NCI-H82 (cell line): ENCODE data around the gene SYT5.
"Not testable (repeated sequence)": the region's sequence is repeated elsewhere in the genome, so short reads cannot be mapped to it uniquely, and the experiment has no call there.

Experiments used
- DNase-seq: peaks from one replicate; lab custom pipeline; 2025; lab: John Stamatoyannopoulos, UW

SYT5 gene

DNA sequence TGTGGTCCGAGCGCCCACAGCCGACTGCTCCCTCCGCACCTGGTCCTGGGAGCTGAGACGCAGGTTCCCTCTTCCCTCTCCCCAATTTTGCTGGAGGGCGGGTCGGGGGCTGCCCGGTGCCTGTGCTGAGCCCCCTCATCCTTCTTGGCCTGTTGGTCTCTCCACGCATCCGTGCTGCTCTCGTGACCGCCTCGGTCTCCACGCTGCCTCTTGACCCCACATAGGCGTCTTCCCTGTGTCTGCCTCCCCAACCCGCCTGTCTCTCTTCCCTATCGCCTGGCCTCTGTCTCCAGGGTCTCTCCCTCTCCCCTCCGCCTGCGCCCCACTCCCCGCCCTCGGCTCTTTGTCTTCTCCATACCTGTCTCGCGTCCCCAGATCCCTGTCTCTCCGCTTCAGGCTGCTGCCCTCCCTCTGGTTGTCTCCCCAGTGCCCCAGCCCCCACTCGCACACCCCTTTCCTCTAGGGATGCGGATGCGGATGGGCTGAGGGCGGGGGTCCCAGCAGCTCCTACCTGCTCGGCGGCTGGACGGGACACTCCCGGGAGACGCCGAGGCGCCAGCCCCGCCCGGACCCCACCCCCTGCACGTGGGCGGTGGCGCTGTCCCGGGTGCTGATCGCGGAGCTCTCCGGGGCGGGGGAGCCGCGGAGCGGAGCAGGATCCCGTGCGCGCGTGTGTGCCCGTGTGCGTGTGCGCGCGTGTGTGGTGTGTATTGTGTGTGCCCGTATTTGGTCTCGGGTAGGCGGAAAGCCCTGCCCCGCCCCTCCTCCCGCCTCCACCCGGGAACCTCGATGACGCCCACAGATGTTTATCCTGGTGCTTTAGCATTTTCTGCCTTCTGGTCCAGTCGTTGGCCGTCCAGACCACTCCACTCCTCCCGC, at the start of gene SYT5:
Gene SYT5, minus strand, starts transcription at position 684 of the 879 bp plus-strand sequence. CDS start 1,248 bp downstream, outside the sequence.
- no peak for DNase-seq

DNA sequence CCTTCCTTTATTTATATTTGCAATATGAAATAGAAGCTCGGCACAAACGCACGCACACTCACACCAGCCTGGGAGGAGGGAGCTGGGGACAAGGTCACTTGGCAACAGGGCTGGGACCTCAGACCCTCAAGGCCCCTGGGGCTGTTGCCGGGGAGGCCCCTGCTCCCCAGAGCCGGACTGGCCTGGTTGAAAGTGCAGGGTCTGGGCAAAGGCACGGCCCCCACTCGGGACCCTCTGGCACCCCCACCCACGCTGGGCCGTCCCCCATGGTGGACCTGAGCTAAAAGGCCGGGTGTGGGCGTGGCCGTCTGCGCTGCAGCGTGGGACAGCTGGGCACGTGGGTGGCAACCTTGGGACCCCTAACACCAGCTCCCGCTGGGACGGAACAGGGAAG, 49.7 kb upstream of the SYT5 start:
- no peak for DNase-seq

DNA sequence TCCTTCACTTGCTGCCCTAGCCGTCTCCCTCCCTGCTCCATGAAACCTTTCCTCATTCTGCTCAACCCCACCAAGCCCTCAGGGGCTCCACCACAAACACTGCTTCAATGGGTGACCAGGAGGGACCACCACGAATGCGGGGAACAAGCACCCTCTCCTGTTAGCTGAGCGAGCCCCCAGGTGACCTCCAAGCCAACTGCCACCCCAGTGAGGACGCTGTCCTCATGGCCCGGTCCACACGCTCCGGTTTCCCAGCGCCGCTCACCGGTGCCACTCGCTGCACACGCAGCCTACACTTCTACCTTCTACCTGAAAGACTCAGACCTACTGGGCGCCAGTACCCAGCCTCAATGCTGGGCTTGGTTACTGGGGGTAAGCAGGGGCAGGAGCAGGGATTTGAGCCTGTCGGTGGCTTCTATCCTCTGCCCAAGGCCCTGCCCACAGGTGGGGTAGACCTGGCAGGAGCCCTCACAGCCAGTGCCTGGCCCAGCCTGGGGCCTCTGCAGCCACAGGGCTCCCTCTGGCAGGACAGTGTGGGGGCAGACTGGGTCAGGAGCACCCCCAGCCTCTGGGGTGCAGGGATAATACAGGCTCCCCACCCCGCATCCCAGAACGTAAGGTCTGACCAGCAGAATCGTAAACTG, 49.2 kb upstream of the SYT5 start:
- no peak for DNase-seq

DNA sequence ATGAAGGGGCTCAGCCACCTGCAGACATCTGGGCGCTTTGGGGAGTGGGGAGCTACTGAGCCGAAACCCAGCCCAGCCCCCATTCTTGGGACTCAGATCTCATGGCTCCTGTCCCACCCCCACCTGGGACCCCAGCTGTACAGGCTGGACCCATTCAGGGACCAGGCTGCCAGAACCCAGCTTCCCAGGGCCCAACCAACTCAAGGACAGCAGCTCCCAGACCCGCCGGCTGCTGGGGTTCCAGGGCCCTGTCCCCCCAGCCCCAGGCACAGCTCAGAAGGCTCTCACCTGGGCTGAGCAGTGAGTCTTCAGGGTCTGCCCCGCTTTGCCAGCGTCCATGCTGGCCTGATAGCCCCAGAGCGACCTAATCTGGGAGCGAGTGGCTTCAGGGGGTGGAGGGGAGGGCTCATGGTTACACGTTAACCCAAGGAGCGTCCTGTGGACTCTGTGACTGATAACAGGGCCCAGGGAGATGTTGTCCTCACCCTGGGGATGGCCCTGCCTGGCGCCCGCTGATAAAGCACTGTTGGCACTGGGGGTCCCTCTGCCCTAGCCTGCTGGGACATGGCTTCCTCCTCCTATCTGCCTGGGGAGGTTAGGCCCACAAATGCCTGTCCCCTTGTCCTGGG, 48.4 kb upstream of the SYT5 start, which contains the start of gene TMEM86B:
Gene TMEM86B, minus strand, starts transcription at position 361 of the 629 bp plus-strand sequence. Its CDS starts 22 bp downstream, at position 339.
- DNase-seq = no peak

DNA sequence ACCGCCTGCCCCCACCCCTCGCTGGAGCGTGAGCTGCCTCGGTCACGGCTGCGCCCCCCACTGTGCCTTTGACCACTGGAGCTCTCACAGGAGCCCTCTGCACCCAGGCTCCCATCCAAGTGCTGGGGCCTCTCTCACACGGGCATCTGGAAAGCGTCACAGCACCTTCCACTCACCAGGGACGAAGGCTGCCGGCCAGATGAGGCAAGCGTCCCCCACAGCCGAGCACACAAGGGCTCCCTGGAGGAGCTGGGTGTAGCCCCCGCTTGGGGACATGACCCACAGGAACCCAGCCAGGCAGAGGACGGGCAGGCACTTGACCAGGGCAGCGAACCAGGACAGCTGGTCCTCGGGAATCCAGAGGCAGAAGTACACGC, 47.9 kb upstream of the SYT5 start:
- no peak for DNase-seq

DNA sequence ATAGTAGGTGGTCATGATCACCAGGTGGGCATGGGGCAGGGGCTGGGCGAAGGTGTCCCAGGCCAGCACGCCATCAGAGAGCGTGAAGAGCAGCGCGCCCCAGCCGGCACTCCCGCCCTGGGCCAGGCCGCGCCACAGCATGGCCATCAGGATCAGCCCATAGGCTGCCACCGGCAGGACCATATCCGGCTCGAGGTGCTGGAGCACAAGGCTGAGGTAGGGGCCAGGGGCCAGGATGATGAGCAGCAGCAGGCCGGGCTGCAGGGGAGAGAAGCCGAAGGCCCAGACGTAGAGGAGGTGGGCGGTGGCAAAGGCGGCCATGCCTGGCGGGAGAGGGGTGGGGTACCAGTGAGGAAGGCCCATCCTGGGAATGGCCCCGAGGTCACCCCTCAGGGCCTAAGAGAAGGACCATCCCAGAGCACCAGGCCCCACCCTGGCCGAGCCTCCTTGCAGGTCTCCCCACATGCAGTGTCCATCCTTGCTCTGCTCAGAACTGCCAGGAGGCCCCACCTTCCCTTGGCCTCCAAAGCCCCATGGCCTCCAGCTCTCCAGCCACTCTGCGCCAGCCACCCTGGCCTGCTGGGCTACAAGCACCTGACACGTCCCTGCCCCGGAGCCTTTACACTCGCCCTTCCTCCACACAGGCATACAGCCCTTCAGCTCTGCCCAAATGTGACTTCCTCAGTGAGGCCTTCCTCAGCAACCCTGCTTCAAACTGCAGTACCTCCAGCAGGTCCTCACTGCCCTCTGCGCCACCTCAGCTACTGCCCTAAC, 47.3 kb upstream of the SYT5 start:
- DNase-seq = no peak

DNA sequence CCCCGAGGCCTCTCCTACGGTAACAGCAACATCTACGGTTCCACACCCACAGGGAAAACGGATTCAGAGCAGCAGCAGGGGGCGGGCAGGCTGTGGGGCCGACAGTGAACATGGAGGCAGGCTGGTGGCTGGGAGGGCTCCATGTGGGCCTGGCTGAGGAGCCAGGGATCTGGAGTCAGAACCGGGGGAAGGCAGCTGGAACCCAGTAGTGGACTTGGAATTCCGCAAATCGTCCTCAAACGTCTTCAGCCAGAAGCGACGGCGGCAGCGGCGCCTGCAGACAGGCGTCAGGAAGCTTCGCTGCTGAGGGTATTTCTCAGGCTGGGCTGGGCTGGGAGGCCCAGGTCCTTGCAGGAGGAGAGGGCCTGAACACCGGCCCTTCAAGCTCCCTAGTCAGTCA, 46.7 kb upstream of the SYT5 start:
- DNase-seq = no peak

DNA sequence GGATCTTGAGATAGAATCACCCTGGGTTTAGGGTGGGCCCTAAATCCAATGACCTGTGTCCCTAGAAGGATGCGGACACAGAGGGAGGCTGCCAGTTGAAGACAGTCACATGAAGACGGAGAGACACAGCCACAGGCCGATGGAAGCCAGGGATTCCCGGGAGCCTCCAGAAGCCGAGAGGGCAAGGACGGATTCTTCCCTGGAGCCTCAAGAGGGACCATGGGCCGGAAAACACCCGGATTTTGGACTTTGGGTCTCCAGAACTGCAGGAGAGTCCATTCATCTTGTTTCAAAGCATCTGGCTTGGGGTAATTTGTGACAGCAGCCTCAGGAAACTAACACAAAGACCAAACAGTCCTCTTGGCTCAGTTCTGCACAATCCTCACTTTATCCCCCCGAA, 46.2 kb upstream of the SYT5 start:
- DNase-seq = no peak

DNA sequence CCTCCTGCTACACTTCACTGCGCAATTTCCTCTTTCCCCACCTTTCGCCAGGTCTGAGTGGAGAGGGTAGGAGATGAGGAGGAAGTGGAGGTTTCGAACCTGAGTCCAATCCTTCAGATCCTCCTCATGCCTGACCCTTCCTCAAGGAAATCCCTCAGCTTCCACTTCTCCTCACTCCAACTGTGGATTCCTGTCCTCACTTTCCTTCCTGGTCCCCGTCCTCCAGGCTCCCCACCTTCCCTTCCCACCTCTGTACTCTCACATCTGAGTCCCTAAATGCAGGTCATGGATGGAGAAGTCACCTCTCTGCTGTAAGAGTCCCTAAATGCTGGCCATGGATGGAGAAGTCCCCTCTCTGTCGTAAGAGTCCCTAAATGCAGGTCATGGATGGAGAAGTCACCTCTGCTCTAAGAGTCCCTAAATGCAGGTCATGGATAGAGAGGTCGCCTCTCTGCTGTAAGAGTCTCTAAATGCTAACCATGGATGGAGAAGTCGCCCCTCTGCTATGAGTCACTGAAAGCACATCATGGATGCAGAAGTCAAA, 45.4 kb upstream of the SYT5 start:
- DNase-seq = no peak

DNA sequence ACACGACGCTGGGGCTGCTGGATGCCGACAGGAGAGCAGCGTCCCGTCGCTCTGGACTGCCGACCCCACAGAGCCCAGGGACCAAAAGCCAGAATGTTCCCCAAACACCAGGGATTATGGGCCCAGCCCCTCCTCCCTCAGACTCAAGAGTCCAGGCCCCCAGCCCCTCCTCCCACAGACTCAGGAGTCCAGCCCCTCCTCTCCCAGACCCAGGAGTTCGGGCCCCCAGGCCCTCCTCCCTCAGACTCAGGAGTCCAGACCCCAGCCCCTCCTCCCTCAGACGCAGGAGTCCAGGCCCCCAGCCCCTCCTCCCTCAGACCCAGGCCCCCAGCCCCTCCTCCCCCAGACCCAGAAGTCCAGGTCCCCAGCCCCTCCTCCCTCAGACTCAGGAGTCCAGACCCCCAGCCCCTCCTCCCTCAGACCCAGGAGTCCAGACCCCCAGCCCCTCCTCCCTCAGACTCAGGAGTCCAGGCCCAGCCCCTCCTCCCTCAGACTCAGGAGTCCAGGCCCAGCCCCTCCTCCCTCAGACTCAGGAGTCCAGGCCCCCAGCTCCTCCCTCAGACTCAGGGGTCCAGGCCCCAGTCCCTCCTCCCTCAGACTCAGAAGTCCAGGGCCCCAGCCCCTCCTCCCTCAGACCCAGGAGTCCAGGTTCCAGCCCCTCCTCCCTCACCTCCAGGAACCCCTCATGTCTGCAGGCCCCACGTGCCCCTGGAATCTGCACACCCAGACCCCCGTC, 44.8 kb upstream of the SYT5 start:
- not testable (repeated sequence) for DNase-seq

DNA sequence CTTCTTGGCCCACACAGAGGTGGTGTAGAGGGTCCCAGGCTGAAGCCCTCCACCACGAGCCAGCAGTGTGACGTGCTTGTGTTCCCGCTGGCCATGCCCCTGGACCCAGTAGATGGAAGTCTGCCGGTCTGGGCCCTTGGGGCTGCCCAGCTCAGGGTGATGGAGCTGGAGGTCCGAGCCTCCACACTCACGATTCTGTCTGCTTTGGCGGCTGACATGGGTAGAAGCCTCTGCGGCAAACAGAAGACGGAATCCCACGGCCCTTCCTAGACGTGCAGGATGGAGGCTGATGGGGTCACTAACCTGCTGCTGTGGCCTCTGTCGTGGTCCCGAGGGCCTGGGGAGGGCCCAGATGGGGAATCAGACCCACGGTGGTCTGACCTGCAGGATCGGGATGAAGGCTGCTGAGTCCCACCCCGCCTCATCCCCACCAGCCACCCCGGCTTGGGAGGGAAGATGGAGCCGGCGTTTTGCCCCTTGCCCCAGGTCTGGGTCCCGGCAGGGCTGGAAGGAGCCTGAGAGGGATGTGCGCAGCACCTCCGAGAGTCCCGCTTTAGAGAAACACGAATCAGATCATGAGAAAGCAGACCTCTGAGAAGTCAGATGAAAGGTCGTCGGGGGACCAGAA, 44.1 kb upstream of the SYT5 start:
- DNase-seq = no peak

DNA sequence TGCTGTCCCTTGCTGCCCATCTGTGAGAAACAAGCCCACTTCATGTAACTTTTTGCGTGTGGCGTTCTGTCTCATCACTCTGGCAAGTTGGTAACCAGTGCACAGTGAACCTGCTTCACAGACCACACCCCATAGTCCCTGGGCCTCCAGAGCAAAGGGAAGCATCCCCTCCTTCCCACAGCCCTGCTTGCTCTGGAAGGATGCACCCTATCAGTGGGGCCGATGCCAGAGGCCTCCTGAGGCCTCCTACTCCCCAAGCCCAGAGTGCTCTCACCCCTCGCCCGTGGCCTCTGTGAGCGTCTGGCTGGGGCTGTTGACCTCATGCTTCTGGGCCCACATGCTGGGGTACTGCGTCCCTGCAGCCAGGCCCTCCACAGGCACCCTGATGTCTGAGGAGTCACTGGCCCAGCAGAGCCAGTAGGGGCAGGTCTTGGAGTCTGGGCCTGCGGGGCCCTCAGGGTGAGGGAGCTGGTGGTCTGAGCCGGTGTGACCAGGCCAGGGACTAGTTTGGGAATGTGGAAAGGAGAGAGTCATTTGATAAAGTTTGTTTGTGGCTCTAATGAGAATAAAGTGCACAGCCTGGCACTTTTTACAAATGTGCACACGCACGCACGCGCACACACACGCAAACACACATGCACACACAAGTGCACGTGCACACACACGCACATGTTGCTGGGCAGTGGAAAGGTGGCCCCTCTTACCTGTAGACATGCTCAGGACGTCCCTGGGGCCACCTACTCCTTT, 43.4 kb upstream of the SYT5 start:
- no peak for DNase-seq

DNA sequence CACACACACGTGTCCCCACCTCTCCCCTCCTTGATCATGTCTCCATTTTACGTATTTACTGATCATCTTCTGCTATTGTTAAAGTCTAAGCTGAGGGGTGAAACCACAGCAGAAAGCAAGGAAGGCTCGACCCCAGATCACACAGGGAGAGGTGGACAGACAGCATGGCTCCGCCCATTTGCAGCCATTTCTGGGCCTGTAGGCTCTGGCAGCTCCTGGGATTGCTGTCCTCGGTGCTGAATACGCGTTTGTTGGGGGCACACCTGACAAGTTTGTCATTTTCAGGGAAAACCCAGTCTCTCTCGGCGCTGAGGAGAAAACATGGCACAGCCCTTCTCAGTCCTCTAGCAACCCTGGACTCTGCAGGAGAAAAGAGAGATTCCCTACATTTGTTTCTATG, 40.4 kb upstream of the SYT5 start:
- no peak for DNase-seq

DNA sequence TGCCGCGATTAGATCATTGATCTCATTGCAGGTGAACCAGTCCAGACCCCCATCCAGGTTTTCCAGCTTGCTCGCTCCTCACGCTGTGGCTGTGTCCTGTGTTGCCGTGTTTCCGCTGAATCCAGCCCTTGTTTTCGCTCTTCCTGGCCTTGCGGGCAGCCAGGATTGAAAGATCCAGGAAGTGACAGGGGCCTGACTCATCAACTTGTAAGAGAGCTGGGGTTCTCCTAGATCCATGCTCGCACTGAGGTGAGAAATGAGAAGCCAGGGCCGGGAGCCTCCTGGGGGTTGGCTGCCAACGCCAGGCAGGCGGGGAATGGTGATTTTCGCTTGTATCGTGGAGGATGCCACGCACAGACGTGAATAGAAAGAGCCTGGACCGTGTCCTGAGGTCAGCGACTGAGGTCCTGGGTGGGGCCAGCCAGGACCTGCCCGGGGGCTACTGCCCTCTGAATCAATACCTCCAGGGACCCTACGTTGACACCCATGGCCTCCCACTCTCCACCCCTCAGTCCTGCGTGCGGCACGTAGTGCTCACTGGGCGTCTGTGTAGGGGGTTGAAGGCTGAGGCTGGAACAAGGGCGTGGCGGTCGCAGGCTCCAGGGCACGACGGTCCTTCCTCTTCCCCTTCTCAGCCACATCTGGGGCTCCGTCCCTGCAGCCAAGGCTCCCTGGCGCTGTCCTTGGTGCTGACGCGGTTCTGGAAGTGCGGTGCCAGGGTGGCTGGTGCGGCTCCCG, 36.5 kb upstream of the SYT5 start:
- peak; percentile 97 for DNase-seq

DNA sequence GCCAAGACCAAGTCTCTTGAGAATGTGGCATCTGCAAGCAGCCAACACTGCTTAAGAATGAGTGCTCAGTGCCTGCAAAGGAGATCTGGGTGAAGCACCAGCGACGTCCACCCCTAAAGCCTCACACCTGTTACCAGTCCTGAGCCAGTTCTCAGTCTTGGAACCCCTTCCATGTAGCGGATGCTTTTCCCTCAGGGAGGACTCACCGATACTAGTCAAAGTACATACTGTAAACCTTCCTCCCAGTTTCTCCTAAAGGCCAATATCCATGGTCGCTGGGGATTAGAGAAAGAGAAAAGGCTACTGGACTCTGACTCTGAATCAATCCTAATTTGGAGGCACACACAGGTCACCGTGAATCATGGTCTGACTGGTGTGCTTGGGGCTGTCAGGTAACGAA, 33.5 kb upstream of the SYT5 start:
- DNase-seq = no peak

DNA sequence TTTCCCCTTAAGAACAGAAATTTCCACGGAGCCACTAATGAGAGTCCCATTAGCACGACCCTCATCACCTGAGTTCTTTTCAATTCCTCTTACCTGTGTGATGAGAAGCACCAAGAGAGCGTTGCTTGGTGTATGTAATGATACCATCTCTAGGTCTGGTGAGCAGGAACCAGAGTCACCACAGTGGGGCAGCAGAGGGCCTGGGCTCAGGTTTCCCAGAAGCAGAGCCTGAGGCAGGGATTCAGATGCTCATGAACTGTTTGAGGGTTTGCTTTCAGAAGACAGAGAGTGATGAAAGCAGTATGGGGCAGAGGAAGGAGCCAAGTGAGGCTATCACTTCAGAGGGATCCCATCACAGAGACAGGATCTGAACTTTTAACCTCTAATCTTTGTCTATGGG, 32.4 kb upstream of the SYT5 start:
- DNase-seq = peak; percentile 60

DNA sequence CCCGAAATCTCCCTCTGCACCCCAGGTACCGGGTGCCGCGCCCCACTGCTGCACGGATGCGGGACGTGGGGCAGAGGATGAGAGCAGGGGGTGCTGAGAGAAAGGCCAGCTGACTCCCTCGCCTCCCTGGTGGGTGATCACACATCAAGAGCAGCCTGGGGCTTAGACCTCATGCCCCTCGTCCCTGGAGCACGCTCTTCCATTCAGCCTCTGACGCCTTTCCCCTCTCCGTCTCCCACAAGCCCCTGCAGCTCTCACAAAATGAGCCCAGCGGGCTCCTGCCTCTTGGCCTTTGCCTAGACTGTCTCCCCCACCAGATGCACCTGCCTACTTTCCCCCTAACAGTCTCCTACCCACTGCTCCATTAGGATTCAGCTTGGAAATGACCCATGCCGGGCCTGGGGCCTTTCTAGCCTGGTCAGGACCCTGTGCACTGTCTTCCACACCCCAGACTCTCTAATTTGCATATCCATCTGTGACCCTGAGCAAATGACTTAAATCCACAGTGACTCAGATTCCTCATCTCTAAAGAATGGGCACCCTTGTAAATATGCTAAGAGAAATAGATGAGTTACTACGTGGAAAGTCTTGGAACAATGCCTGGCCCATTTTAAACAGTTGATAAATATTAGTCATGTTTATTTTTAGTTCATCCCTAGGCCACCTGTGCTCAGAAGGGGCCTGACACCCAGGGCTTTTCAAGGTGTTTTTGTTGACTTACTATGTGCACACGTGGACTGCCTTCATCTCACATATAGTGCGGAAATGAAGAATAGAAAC, 29.8 kb upstream of the SYT5 start:
- no peak for DNase-seq

DNA sequence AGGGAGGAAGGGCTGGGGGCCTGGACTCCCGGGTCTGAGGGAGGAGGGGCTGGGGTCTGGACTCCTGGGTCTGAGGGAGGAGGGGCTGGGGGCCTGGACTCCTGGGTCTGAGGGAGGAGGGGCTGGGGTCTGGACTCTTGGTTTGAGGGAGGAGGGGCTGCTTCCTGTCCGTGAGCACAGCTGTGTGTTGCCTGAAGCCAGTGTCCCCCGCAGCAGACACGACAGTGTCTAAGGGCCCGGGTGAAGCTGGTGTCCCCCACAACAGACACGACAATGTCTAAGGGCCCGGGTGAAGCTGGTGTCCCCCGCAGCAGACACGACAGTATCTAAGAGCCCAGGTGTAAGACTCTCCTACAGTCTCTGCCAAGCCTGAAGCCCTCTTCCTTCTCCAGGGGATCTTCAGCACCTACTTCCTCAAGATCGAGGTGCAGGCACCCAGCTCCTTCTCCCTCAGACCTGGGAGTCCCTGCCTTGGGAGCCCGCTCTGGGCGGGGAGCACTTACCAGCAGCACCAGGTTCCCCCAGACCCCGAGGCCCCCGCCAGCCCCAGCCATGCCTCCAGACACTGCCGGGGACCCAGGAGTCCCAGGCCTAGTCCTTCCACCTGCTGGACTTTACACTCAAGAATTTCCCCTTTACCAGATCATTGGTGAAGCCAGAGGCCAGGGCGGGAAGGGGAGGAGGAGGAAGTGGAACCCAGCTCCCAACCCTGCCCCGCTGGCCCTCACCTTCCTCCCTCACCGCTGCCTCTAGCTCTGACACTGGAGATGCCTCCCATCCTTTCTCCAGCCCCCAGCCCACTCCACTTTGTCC, 29.0 kb upstream of the SYT5 start, which contains the start of gene PTPRH:
Gene PTPRH, minus strand, starts transcription at position 622 of the 813 bp plus-strand sequence. Its CDS starts 68 bp downstream, at position 554.
- no peak for DNase-seq
